ENCODE measurements around the gene GPR35. TPM values are rescaled to one million over a fixed set of nuclear protein-coding genes. Genes with fewer than 3 reads are reported as not detected.

Gene GPR35
- total RNA-seq, 4 donors from 2014 or later, result 0.51 to 7.9 (median 1.7) TPM; not detected in 1

DNA sequence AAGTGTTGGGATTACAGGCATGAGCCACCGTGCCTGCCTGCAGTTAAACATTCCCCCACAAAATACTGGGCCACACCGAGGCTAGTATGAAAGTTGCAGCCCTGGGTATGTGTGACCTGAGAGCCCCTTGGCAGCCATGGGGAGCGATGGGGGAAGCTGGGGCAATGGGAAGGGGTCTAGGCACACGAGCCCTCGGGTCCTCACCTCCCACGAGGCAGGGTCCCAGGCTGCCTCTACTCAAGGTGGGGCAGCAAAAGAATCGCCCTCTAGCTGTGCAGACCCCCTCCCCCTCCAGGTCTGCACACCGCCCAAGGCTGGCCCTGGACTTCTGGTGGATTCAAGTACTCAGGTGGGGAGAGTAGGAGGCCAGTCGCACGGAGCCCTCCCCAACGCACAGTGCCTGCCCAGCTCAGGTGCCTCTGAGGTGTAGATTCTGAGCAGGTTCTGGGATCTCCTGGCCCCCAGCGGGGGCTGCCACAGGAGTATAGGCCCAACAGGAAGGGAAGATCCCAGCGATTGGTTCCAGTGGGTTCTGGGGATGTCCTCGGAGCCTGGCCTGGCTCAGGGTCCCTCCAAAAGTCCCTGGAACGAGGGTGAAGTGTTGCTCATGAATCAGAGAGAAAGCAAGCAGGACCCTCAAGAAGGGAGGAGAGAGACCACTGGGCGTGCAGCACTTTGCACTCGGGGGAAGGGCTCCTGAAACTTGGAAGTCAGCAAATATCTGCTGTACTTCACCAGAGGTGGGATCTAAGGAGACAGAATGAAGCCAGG, 2.6 kb downstream of the GPR35 start:
- intact Hi-C loops (cut with DNase I; ENCODE audit: low total_unique reads), result no loop called here
- no peaks in the 10 kb centered on the region for H3K4me1 ChIP-seq
- H3K27me3 ChIP-seq, result no peaks in the 10 kb centered on the region
- no peak overlapping the region for H3K4me3 ChIP-seq
- peak in 1 of 2 donors; percentile 3 for DNase-seq
- TF ChIP-seq, protein P1, sequence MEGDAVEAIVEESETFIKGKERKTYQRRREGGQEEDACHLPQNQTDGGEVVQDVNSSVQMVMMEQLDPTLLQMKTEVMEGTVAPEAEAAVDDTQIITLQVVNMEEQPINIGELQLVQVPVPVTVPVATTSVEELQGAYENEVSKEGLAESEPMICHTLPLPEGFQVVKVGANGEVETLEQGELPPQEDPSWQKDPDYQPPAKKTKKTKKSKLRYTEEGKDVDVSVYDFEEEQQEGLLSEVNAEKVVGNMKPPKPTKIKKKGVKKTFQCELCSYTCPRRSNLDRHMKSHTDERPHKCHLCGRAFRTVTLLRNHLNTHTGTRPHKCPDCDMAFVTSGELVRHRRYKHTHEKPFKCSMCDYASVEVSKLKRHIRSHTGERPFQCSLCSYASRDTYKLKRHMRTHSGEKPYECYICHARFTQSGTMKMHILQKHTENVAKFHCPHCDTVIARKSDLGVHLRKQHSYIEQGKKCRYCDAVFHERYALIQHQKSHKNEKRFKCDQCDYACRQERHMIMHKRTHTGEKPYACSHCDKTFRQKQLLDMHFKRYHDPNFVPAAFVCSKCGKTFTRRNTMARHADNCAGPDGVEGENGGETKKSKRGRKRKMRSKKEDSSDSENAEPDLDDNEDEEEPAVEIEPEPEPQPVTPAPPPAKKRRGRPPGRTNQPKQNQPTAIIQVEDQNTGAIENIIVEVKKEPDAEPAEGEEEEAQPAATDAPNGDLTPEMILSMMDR (IDR thresholded peaks at IDR 0.05), result no peak
- TF ChIP-seq POLR2A (IDR thresholded peaks at IDR 0.05), result no peak
- no peaks in the 10 kb centered on the region for H3K36me3 ChIP-seq
- no peaks in the 10 kb centered on the region for H3K9me3 ChIP-seq
- no peak overlapping the region for H3K27ac ChIP-seq

DNA sequence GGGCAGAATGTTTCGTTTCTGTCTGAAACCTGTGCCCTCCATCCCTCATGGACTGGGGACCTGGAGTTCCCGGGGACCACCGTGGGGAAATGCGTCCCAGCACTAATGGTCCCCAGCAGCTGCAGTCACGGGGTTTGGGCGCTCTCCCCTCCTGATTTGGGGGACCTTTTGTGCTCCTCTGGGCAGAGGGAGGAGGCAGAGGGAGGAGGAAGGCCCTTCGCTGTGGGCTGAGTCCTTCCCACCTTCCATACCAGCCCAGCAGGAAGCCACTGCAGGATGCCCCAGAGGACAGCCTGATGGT, 3.2 kb downstream of the GPR35 start:
- no peak for TF ChIP-seq POLR2A (IDR thresholded peaks at IDR 0.05)
- TF ChIP-seq, protein P1 (IDR thresholded peaks at IDR 0.05), result no peak
- intact Hi-C loops (cut with DNase I; ENCODE audit: low total_unique reads), result no loop called here
- H3K36me3 ChIP-seq, result no peaks in the 10 kb centered on the region

DNA sequence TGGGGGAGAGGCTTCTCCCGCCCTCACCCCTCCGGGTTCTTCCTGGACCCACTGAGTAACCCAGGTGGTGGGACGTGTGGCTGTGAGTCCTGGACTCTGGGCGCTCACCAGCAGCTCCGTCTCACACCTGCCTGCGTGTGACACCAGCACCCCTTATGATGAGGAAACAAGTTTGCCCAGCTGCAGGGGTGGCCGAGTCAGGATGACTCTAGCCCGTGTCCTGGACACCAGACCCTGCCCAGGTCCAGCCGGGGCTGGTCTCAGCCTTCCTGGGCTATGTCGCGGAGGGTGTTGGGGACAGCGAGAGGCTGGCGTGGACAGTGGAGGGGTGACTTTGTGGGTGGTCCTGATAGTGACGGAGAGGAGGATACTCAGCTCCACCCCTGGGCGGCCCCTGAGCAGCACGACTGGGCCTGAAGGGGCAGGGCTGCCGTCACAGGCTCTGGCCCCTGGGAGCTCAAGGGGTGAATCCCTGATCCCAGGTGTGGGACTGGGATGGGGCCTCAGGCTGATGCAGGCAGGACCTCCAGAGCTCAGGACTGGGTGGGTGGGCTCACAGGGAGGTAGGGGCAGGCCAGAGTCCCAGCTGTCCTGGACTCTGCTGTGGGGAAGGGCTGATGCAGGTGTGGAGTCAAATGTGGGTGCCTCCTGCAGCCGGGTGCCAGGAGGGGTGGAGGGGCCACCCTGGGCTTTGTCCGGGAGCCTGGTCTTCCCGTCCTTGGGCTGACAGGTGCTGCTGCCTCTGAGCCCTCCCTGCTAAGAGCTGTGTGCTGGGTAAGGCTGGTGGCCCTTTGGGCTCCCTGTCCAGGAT, 3.7 kb downstream of the GPR35 start:
- no peak for TF ChIP-seq POLR2A (IDR thresholded peaks at IDR 0.05)
- TF ChIP-seq, protein P1 (IDR thresholded peaks at IDR 0.05), result no peak
- no peak overlapping the region for H3K4me3 ChIP-seq
- no peaks in the 10 kb centered on the region for H3K4me1 ChIP-seq
- H3K27me3 ChIP-seq, result no peaks in the 10 kb centered on the region
- H3K9me3 ChIP-seq, result no peaks in the 10 kb centered on the region
- H3K36me3 ChIP-seq, result no peaks in the 10 kb centered on the region
- intact Hi-C loops (cut with DNase I; ENCODE audit: low total_unique reads), result no loop called here
- peak in 1 of 2 donors; percentile 6 for DNase-seq
- H3K27ac ChIP-seq, result no peak overlapping the region

More for the DNA sequence above, 3.2 kb downstream of the GPR35 start:
- Histone ChIP-seq H3K27me3 (no peaks in the 10 kb centered on the region), H3K4me1 (no peaks in the 10 kb centered on the region), H3K4me3 (no peak overlapping the region), H3K9me3 (no peaks in the 10 kb centered on the region), H3K27ac (no peak overlapping the region)
- peak in 1 of 2 donors; percentile 5 for DNase-seq

DNA sequence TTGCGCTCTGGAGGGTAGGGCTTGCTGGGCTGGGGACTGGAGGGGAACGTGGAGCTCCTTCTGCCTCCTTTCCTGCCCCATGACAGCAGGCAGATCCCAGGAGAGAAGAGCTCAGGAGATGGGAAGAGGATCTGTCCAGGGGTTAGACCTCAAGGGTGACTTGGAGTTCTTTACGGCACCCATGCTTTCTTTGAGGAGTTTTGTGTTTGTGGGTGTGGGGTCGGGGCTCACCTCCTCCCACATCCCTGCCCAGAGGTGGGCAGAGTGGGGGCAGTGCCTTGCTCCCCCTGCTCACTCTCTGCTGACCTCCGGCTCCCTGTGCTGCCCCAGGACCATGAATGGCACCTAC, 4.3 kb downstream of the GPR35 start:
- H3K9me3 ChIP-seq, result no peaks in the 10 kb centered on the region
- no peak overlapping the region for H3K4me3 ChIP-seq
- H3K27ac ChIP-seq, result no peak overlapping the region
- no peaks in the 10 kb centered on the region for H3K36me3 ChIP-seq
- H3K27me3 ChIP-seq, result no peaks in the 10 kb centered on the region
- H3K4me1 ChIP-seq, result no peaks in the 10 kb centered on the region
- no peak for DNase-seq
- intact Hi-C loops (cut with DNase I; ENCODE audit: low total_unique reads), result no loop called here
- TF ChIP-seq, protein P1 (IDR thresholded peaks at IDR 0.05), result no peak
- no peak for TF ChIP-seq POLR2A (IDR thresholded peaks at IDR 0.05)
